Thoracic aorta (tissue), 2 donors: ENCODE results near the gene TRAK2. TPM values are rescaled to one million over a fixed set of nuclear protein-coding genes. Genes with fewer than 3 reads are reported as not detected.
"Not testable (repeated sequence)": the region's sequence is repeated elsewhere in the genome, so short reads cannot be mapped to it uniquely, and the experiment has no call there.

Experiments
- ATAC-seq: fragments of 150-250 bp; one replicate; pipeline ENCODE4 v1.8.0; 2017; ENCODE audit warnings: low read depth; ENCODE audit not compliant: insufficient number of reproducible peaks, low FRiP score
- DNase-seq: peaks from one replicate; pipeline ENCODE4 v3.0.0-alpha.2; 2020; ENCODE audit warnings: low spot score
- H3K27ac ChIP-seq, 2 donors: fragments of 200-600 bp; sonication (generic); 1 replicate in 1 of 2; 2 replicates in 1 of 2; pipeline ENCODE4 v1.5.1; 2016; ENCODE audit warnings: mild to moderate bottlenecking in 2 of 2, moderate library complexity in 2 of 2
- H3K27me3 ChIP-seq: fragments of 200-600 bp; sonication (generic); replicated peaks from 2 replicates; pipeline ENCODE4 v1.6.0; 2016; ENCODE audit warnings: mild to moderate bottlenecking; ENCODE audit not compliant: insufficient read depth
- H3K36me3 ChIP-seq: fragments of 200-600 bp; sonication (generic); one replicate; pipeline ENCODE4 v1.5.1; 2016
- H3K4me1 ChIP-seq, 2 donors: fragments of 200-600 bp; sonication (generic); 1 replicate in 1 of 2; 2 replicates in 1 of 2; pipeline versions ENCODE4 v1.5.1 to v1.6.0; 2016; ENCODE audit warnings: low read depth in 2 of 2, mild to moderate bottlenecking in 1 of 2; ENCODE audit not compliant: control insufficient read depth in 1 of 2
- H3K4me3 ChIP-seq: fragments of 200-600 bp; sonication (generic); 2 replicates; pipeline ENCODE4 v1.5.1; 2016; ENCODE audit warnings: mild to moderate bottlenecking
- H3K9me3 ChIP-seq: fragments of 200-600 bp; sonication (generic); 2 replicates; pipeline ENCODE4 v1.5.1; 2016
- CTCF ChIP-seq: fragments of 200-600 bp; sonication (generic); IDR thresholded peaks from one replicate; pipeline ENCODE4 v1.5.1; 2019; ENCODE audit warnings: antibody characterized with exemption
- total RNA-seq, 2 donors: library from RNA; depleted of rRNA; stranded (reverse); fragments of >200 nt; gene quantifications; one replicate each; pipeline versions ENCODE4 v1.1.0 to v1.2.3, GENCODE V29; 2016

TRAK2 gene
- 10 to 100 TPM; 69.3 to 88.5 TPM for total RNA-seq

GRCh38 chr2:201451292-201452057 is at the start of gene TRAK2, which contains the start of gene STRADB:
TSS of gene TRAK2 (minus strand) at chr2:201451458. CDS start at chr2:201420507, 30,951 bp downstream.
TSS of gene STRADB (plus strand) at chr2:201451740. CDS start at chr2:201454841, 3,101 bp downstream.
- Histone ChIP-seq H3K4me1 (peaks cover 37 to 44% of the 10 kb centered on the region in 2 donors), H3K27me3 (no peaks in the 10 kb centered on the region), H3K36me3 (no peaks in the 10 kb centered on the region), H3K27ac (peak within 1 kb of the TSS; percentile 80 to 84), H3K4me3 (peak within 1 kb of the TSS; percentile 87), H3K9me3 (no peaks in the 10 kb centered on the region)
- peak; percentile 43 for TF ChIP-seq CTCF
- peak; percentile 87 for DNase-seq
- ATAC-seq = peak; percentile 88

- no peak overlapping the region for H3K27ac ChIP-seq
- H3K4me1 ChIP-seq = no peaks in the 10 kb centered on the region
- H3K4me3 ChIP-seq = no peak overlapping the region
- TF ChIP-seq CTCF = no peak
- DNase-seq (no peak), ATAC-seq (no peak)
- H3K36me3 ChIP-seq = no peaks in the 10 kb centered on the region
- H3K27me3 ChIP-seq = no peaks in the 10 kb centered on the region
- H3K9me3 ChIP-seq = peaks cover 13% of the 10 kb centered on the region
Observed at GRCh38 chr2:201500534-201500933, 49.3 kb upstream of the TRAK2 start.

GRCh38 chr2:201496785-201497184 is 45.5 kb upstream of the TRAK2 start:
- no peak for TF ChIP-seq CTCF
- ATAC-seq = no peak
- no peak overlapping the region for H3K4me3 ChIP-seq

GRCh38 chr2:201490291-201490690 is 39.0 kb upstream of the TRAK2 start:
- H3K36me3 ChIP-seq = no peaks in the 10 kb centered on the region
- no peaks in the 10 kb centered on the region for H3K4me1 ChIP-seq
- no peaks in the 10 kb centered on the region for H3K27me3 ChIP-seq
- ATAC-seq (no peak), DNase-seq (no peak)
- no peaks in the 10 kb centered on the region for H3K9me3 ChIP-seq
- no peak overlapping the region for H3K4me3 ChIP-seq
- no peak overlapping the region for H3K27ac ChIP-seq
- no peak for TF ChIP-seq CTCF

More at GRCh38 chr2:201496785-201497184, 45.5 kb upstream of the TRAK2 start:
- Histone ChIP-seq H3K9me3 (peaks cover 1% of the 10 kb centered on the region), H3K36me3 (no peaks in the 10 kb centered on the region), H3K4me1 (no peaks in the 10 kb centered on the region), H3K27me3 (no peaks in the 10 kb centered on the region), H3K27ac (no peak overlapping the region)
- DNase-seq = no peak

GRCh38 chr2:201484805-201485204 is 33.5 kb upstream of the TRAK2 start:
- H3K4me1 ChIP-seq = no peaks in the 10 kb centered on the region
- TF ChIP-seq CTCF = no peak
- ATAC-seq (no peak), DNase-seq (no peak)
- no peaks in the 10 kb centered on the region for H3K27me3 ChIP-seq
- no peak overlapping the region for H3K27ac ChIP-seq
- H3K9me3 ChIP-seq = no peaks in the 10 kb centered on the region
- H3K4me3 ChIP-seq = no peak overlapping the region
- H3K36me3 ChIP-seq = peaks cover 4% of the 10 kb centered on the region

- not testable (repeated sequence) for H3K27me3 ChIP-seq, H3K9me3 ChIP-seq, H3K4me3 ChIP-seq, H3K4me1 ChIP-seq, DNase-seq, H3K27ac ChIP-seq, H3K36me3 ChIP-seq, ATAC-seq
Observed at GRCh38 chr2:201483758-201484157, 32.5 kb upstream of the TRAK2 start.
